NCI-H748 (cell line): ENCODE data around the gene SLC25A23.
A peak's percentile ranks its signal among the peaks of the same experiment; 100 is the strongest.
"Not testable (repeated sequence)": the region's sequence is repeated elsewhere in the genome, so short reads cannot be mapped to it uniquely, and the experiment has no call there.

Experiments used
- DNase-seq: peaks from one replicate; lab custom pipeline; 2025; ENCODE audit not compliant: unreplicated experiment; lab: John Stamatoyannopoulos, UW

The SLC25A23 gene

DNA sequence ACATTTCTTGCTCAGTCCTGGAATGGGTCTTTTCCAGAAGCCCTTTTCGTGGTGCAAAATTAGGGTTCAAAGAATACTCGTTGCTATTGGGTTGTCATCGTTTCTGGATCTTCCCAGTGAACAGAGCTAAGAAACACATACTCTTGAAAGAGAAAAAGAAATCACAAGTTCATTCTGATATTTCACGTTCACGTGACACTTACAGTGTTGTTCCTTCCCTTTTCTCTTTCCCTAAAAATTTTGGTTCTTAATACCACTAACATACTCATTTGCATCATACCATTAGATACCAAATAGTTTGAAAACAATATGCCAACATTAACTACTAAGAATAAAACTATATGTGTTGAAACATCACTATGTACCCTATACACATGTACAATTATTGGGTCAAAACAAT is 53.2 kb downstream of the SLC25A23 start:
- no peak for DNase-seq

DNA sequence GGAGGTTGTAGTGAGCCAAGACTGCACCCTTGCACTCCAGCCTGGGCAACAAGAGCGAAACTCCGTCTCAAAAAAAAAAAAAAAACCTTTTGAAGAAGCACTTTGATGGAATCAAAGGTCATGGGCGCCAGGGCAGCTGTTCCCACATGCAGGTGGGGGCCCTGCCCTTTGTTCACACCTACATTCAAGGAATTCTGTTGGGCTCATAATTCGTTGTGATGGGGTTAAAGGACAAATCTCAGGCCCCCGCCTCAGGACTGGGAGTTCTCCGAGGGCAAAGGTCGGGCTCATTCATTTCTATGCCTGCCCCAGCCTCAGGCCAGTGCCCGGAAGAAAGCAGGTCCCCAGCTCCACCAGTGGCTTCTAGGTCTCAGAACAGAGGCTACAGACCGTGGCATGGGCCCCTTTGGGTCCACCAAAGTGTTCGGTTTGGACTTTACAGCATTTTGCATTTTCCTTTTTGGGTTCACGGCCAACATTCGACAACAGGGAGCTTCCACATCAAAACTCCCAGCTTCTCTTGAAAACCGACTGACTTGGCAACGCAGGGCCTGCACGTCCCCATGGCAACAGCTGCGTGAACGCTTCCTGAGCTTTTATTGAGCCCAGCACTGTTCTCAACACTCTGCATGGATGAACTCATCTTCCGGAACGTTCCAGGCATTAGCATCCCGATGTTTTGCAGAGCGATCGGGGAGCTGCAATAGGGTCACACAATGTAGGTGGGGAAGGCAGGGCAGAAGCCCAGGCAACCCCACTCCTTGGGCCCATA is 56.6 kb downstream of the SLC25A23 start:
- DNase-seq, result peak; percentile 4

DNA sequence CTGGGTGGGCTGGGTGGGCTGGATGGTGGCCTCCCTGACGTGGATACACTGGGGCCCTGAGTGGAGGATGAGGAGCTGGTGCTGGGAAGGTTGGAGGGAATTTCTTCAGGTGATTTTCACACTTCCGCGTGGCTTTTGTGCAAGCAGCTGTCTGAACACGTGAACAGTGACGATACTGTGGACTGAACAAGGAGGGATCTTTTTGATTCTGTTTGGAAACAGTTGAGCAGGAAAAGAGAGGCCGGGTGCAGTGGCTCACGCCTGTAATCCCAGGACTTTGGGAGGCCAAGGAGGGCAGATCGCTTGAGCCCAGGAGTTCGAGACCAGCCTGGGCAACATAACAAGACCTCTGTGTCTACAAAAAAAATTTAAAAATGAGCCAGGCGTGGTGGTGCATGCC is 57.5 kb downstream of the SLC25A23 start:
- no peak for DNase-seq

DNA sequence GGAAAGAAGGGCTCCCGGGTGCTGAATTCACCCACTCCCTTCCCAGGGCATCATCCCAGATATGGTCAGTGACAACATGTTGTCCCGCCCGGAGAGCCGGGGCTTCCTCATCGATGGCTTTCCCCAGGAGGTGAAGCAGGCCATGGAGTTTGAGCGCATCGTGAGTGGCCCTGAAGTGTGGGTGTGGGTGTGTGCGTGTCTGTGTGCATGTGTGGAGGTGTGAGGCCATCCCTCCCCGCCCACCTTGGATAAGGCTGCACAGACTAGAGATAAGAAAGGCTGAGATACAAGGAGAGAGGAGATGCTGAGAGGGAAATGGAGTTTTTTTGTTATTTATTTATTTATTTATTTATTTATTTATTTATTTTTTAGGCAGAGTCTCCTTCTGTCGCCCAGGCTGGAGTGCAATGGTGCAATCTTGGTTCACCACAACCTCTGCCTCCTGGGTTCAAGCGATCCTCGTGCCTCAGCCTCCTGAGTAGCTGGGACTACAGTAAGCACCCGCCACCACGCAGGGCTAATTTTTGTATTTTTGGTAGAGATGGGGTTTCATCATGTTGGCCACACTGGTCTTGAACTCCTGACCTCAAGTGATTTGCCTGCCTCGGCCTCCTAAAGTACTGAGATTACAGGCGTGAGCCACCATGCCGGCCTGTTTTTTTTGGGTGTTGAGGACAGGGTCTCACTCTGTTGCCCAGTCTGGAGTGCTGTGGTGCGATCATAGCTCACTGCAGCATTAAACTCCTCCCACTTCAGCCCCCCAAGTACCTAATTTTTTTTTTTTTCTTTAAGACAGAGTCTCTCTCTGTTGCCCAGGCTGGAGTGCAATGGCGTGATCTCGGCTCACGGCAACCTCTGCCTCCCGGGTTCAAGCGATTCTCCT is 59.3 kb downstream of the SLC25A23 start:
- not testable (repeated sequence) for DNase-seq

DNA sequence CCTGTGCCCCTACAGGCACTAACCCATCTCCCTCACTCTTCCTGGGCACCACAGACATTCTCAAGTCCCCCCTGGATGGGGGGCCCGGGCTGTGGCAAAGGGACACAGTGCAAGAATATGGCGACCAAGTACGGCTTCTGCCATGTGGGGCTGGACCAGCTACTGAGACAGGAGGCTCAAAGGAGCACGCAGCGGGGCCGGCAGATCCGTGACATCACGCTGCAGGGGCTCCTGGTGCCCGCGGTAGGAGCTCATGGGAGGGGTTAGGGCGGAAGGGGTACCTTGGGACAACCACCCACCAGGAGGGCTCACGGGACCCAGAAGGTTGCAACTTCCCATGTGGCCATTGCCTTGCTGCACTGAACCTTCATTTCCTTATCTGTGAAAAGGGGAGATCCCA is 63.3 kb downstream of the SLC25A23 start:
- no peak for DNase-seq

DNA sequence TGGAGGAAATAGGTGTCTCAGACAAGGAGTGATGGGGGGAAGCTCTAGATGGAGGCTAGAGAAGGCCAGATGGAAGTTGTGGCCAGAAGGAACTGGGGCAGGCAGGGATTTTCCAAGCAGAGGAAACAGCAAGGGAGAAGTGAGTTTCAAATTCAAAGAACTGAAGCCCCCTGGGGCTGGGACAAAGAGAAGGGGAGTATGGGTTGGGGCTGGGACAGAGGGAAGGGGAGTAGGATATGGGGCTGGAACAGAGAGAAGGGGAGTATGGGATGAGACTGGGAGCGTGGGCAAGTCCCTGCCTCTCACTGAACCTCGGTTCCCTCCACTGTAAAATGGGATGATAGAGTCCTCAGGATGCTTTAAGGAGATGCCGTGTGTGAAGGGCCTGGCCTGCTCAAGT is 64.8 kb downstream of the SLC25A23 start:
- no peak for DNase-seq

DNA sequence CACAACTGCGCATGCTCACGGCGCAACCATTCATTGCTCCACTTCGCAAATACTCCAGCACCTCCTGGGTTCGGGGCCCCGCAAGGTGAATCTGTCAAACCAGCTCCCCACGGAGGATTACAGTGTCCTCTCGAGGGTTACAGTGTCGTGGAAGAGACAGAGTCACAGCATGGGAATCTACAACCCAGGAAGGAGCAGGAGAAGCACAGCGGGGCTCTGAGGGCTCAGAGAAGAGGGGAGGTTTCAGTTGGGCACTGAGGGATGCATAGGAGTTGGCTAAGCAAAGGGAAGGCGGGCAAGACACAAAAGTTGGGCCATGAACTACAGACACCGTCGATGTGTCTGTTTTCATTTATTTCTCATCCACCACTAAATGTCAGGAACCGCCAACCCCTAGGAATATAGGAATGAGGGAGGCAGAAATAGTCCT is 65.6 kb downstream of the SLC25A23 start:
- no peak for DNase-seq

DNA sequence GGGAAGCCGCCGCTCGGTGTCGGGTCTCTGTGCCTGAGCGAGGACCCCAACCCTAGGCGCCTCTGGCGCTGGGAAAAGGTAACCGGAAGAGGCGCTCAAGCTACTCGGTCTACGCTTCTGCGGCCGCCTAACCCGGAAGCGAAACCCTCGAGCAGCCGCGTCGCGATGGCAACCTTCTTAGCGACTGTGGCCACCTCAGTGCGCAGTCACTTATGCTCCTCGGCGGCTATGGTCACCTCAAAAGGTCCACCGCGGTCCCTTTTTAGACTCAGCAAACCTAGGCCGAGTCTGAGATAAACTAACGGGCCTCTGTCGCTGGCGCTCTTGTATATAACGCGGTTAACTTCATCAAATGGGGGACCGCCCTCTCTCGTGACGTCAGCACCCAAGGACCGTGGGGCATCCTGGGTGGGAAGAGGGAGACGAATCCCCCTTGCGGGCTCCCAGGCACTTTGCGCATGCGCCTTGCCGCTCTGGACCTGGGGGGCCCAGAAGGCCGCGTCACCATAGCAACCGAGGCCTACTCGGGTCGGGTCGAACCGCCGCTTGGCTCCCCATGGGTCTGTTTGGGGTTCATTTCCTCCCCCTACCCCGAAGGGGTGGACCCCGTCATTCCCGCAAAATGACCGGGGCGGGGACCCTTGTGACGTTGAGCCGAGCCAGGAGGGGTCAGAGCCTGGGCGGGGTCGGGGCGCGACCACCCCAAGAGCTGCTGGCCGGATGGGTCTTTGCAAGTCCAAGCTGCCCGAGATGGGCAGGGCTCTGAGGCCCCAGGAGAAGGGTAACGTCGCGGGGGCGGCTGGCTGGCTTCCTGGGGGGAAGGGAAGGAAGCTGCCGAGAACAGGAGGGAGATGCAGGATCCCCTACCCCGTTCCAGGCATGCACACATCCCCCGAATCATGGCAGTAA is 66.3 kb downstream of the SLC25A23 start, which contains the start of gene GTF2F1:
Gene GTF2F1 (minus strand): TSS at position 91 of the 909 bp plus-strand sequence. CDS start 169 bp downstream, outside the sequence.
- DNase-seq, result peak; percentile 92

DNA sequence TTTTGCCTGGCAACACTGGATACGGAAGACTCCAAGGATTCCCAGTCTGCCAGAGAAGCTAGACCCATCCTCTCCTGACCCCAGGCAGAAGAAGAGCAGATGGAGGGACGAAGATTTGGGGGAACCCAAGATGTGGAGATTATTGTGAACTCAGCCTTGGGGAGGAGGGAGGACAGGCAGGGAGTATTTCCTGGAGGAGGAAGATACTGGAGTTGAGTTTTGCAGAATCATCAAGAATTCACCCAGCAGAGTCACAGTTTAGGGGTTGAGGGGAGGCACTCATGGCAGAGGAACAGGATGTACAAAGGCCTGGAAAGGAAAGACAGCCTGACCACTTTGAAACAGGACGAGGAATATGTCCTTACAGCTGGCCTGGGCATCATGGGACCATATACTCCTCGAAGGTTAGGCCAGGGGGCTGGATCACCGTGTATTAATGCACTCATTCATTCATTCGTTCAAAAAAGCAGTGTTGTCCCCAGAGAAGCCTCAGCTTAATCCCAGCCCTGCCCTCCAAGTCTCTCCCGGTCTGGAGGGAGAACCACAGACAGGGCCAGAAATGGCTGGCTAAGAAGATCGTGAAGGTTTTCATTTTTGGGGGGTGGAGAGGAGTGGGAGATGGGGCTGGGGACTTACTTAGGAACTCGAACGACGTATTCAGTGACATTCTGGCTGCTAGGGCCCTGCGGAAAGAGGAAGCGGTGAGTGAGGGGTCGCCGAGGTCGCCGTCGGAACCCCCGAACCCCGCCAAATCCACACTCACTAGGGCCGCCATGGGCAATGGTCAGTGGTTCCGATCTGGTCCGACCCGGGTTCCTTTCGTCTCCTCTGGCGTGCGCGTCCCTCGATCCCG is 67.1 kb downstream of the SLC25A23 start:
- no peak for DNase-seq
